ENCODE data around the gene ACSS1.

DNA sequence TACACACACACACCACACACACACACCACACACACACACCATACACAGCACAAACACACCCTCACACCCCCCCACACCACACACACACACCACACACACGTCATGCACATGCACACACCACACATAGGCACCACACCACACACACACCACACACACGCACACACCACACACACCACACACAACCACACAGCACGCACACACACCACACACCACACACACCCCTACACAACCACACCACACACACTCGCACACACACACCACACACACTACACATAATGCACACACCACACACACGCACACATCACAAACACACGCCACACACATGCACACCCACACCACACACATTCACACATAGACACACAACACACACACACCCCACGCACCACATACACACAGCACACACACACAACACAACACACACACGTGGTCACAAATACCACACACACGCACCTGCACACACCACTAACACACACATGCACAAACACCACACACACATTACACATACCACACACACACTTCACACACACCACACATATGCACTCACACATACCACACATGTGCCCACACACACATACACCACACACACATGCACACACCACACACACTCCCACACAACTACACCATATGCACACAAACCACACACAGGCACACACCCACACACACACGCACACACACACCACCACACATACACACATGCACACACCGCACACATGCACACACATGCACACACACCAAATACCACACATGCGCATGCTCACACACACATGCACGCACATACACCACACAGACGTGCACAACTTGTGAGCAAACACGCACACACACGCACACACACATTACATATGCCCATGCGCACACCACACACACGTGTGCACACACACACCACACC lies 9.4 kb upstream of the ACSS1 start:
- TF ChIP-seq POLR2A (IDR thresholded peaks at IDR 0.05; ENCODE audit: low read length): no peak
- TF ChIP-seq GATA1 (IDR thresholded peaks at IDR 0.05; ENCODE audit: low read depth, low read length): no peak

Measured in erythroblast (primary cell).